Cardiac fibroblast (primary cell): ENCODE measurements around the gene KLRF2.

Experiments used
- DNase-seq, 2 donors: peaks; one replicate each; pipeline versions ENCODE4 v3.0.0 to v3.0.0-alpha.2; 2010; ENCODE audit warnings: low read depth in 2 of 2
- H3K4me3 ChIP-seq, 2 donors: replicated peaks in 1 of 2; 1 replicate in 1 of 2; 2 replicates in 1 of 2; pipeline ENCODE4 v1.5.1; 2011; ENCODE audit warnings: low read depth in 2 of 2, low read length in 2 of 2, mild to moderate bottlenecking in 2 of 2, moderate library complexity in 1 of 2
- TF ChIP-seq, protein P1 (sequence below): IDR thresholded peaks from one replicate; pipeline ENCODE4 v1.5.1; 2011; ENCODE audit warnings: low read depth, mild to moderate bottlenecking, low read length, inconsistent platforms

Gene KLRF2

DNA sequence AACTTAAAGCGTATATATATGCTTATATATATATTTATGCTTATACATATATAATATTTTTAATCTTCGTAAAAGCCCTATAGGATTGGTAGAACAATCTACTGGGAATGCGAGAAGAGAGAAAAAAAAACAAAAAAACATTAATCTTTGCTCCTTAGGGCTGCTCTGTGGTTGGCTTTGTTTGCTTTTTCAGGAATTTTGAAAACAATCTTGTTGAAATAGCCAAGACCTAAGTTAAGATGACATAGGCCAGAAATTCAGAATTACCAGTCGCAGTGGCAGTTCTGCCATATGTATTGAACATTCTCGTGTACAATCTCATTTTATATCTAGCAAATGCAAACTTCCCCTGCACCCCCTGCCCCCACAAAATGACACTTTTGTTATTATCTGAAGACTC lies 699 bp downstream of the KLRF2 start:
- no peak for DNase-seq
- TF ChIP-seq, protein P1, sequence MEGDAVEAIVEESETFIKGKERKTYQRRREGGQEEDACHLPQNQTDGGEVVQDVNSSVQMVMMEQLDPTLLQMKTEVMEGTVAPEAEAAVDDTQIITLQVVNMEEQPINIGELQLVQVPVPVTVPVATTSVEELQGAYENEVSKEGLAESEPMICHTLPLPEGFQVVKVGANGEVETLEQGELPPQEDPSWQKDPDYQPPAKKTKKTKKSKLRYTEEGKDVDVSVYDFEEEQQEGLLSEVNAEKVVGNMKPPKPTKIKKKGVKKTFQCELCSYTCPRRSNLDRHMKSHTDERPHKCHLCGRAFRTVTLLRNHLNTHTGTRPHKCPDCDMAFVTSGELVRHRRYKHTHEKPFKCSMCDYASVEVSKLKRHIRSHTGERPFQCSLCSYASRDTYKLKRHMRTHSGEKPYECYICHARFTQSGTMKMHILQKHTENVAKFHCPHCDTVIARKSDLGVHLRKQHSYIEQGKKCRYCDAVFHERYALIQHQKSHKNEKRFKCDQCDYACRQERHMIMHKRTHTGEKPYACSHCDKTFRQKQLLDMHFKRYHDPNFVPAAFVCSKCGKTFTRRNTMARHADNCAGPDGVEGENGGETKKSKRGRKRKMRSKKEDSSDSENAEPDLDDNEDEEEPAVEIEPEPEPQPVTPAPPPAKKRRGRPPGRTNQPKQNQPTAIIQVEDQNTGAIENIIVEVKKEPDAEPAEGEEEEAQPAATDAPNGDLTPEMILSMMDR: no peak
- H3K4me3 ChIP-seq: no peak overlapping the region

DNA sequence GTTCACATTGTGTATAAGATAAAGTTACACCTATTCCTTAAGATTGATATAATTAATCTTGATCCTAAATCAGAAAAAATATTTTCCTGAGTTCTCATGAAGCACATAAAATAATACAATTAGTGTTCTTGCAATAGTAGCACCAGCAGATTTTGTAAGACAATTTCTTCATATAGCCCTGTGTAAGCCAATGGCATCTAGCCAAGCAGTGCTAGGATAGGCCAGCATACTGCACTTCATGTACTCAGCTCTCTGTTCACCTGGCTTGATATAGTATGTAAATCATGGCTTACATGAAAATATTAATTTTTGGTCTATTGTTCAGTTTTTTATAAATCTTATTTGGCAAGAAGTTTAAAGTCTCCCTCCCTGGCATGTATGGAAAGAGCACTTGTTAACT lies 1.9 kb downstream of the KLRF2 start:
- H3K4me3 ChIP-seq: no peak overlapping the region
- TF ChIP-seq, protein P1: no peak
- peak; percentile 16 to 19 for DNase-seq

DNA sequence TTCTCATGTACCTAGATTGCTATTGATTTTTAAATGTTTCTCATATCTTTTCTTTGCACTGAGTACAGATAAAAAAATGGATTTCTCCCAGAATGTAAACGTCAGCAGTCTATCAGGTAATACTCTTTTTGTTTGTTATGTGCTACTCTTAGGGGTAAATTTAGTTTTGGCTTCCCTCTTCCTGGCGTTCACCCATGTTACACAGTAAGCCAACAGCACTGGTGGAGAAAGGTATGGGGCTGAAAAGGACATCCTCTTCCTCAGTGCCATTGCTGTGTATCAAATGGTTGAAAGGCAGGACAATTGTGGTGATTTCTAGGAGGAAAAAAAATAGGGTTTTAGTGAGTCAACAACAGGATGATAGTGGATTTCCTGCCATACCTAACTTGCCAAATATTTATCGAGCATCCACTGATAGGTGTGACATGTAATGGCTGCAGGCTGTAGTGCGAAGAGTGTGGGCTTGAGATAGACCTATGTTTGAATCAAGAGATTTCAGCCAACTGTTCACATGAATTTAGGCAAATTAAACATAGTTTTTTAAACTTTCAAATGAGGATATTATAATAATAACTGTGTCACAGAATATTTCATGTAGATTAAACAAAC lies 7.5 kb downstream of the KLRF2 start:
- TF ChIP-seq, protein P1: no peak
- H3K4me3 ChIP-seq: no peak overlapping the region
- DNase-seq: no peak

DNA sequence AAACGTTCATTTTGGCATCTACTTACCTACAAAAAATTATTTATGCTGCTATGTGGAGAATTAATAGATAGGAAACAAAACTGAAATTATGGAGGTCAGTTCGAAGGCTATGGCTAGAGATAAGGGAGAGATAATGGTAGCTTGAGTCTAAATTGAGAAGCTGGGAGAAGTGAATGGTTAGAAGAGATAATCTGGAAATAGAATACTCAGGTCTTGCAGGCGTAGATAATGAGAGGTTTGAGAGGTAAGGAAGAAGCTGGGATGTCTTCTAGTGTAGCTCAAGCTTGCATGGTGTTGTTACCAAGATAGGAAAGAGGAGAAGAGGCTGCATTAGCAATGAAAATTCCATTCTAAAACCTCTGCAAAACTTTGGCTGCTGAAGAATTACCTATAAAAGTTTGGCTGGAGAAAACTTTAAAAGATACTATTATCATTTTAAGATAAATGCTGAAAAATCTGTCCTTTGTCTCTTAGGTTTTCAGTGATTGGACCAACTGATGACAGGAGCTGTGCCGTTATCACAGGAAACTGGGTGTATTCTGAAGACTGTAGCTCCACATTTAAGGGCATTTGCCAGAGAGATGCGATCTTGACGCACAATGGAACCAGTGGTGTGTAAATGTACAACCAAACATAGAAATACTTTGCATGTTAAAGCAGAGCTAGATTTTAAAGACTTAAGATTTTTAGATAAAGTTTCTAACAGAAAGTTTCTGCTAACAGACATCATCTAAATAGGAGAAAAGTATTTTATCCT lies 14.1 kb downstream of the KLRF2 start:
- DNase-seq: no peak
- H3K4me3 ChIP-seq: no peak overlapping the region
- TF ChIP-seq, protein P1: no peak

DNA sequence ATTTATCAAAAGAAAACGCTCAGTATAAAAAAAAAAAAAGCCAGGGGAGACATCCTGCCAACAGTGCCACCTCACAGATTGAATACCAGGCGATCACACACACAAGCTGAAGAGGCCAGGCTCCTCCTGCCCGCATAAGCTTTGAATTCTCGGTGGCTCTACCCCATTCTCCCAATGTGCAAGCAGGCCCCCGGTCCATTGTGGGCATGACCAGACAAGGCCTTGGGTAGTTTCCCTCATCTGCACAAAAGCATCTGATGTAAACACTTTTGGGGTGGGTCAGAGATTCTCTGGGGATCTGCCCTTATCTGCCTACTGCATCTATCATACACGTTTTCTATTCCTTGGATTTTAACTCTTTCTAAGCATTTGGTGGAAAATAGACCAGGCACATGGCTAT lies 16.2 kb downstream of the KLRF2 start:
- H3K4me3 ChIP-seq: no peak overlapping the region
- TF ChIP-seq, protein P1: no peak
- no peak for DNase-seq

DNA sequence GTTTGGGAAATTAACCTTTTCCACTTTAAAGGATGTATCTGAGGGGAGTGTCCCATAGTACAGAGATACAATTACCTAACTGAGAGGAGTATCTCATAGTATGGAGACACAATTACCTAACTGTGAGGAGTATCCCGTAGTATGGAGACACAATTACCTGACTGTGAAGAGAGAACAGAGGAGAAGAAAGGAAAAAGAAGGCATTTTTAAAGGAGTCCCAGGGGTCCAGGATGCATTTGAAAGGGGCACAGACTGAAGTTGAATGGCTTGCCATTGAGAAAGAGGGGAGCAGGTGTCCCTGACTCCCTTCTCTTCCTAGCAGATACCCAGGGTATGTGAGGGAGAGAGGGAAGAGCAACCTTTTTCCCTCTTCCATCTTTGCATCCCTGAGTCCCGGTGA lies 17.9 kb downstream of the KLRF2 start:
- DNase-seq: no peak
- no peak overlapping the region for H3K4me3 ChIP-seq
- TF ChIP-seq, protein P1: no peak
